Measurements from ENCODE around the gene C11orf21. TPM values are rescaled to one million over a fixed set of nuclear protein-coding genes. Genes with fewer than 3 reads are reported as not detected.

The C11orf21 gene
- total and polyA plus RNA-seq, 2 experiments from 2014 or later = 1.3 to 1.8 TPM

- Histone ChIP-seq H3K4me3 (no peak overlapping the region), H3K4me1 (ENCODE audit: low read depth) (peaks cover 49% of the 10 kb centered on the region)
- DNase-seq (ENCODE audit: low read depth in 1 of 2, low spot score in 1 of 2) = peak in 1 of 2 donors; percentile 96
These were observed 4.7 kb upstream of the C11orf21 start for GRCh38 chr11:2306452-2306823.

GRCh38 chr11:2305788-2306451 lies 4.2 kb upstream of the C11orf21 start:
- H3K36me3 ChIP-seq = no peaks in the 10 kb centered on the region
- no peaks in the 10 kb centered on the region for H3K27me3 ChIP-seq
- peaks cover 52% of the 10 kb centered on the region for H3K4me1 ChIP-seq (ENCODE audit: low read depth)
- TF ChIP-seq CTCF (IDR thresholded peaks at IDR 0.05; ENCODE audit: low read depth, low read length) = no peak
- H3K9me3 ChIP-seq (ENCODE audit: low read depth) = no peaks in the 10 kb centered on the region
- peak in 1 of 2 donors; percentile 77 for DNase-seq (ENCODE audit: low read depth in 1 of 2, low spot score in 1 of 2)
- no peak overlapping the region for H3K4me3 ChIP-seq
- peak overlapping the region; percentile 17 for H3K27ac ChIP-seq

More at GRCh38 chr11:2306452-2306823, 4.7 kb upstream of the C11orf21 start:
- TF ChIP-seq CTCF (IDR thresholded peaks at IDR 0.05; ENCODE audit: low read depth, low read length) = no peak
- H3K27ac ChIP-seq = peak overlapping the region; percentile 9
- no peaks in the 10 kb centered on the region for H3K27me3 ChIP-seq
- H3K36me3 ChIP-seq = no peaks in the 10 kb centered on the region
- H3K9me3 ChIP-seq (ENCODE audit: low read depth) = no peaks in the 10 kb centered on the region

- no peak overlapping the region for H3K4me3 ChIP-seq
- peak overlapping the region; percentile 91 for H3K27ac ChIP-seq
- H3K36me3 ChIP-seq = no peaks in the 10 kb centered on the region
- peak; percentile 90 for TF ChIP-seq CTCF (IDR thresholded peaks at IDR 0.05; ENCODE audit: low read depth, low read length)
- no peaks in the 10 kb centered on the region for H3K27me3 ChIP-seq
- H3K9me3 ChIP-seq (ENCODE audit: low read depth) = no peaks in the 10 kb centered on the region
- peak; percentile 81 to 87 for DNase-seq (ENCODE audit: low read depth in 1 of 2, low spot score in 1 of 2)
- H3K4me1 ChIP-seq (ENCODE audit: low read depth) = peaks cover 52% of the 10 kb centered on the region
These were observed 3.5 kb upstream of the C11orf21 start for GRCh38 chr11:2305140-2305778.

GRCh38 chr11:2304506-2305139 lies 2.9 kb upstream of the C11orf21 start:
- H3K9me3 ChIP-seq (ENCODE audit: low read depth) = no peaks in the 10 kb centered on the region
- H3K27me3 ChIP-seq = no peaks in the 10 kb centered on the region
- H3K36me3 ChIP-seq = no peaks in the 10 kb centered on the region
- no peak for TF ChIP-seq CTCF (IDR thresholded peaks at IDR 0.05; ENCODE audit: low read depth, low read length)
- H3K4me3 ChIP-seq = no peak overlapping the region
- DNase-seq (ENCODE audit: low read depth in 1 of 2, low spot score in 1 of 2) = no peak
- H3K27ac ChIP-seq = peak overlapping the region; percentile 91
- H3K4me1 ChIP-seq (ENCODE audit: low read depth) = peaks cover 52% of the 10 kb centered on the region

- H3K4me3 ChIP-seq = no peak overlapping the region
- H3K4me1 ChIP-seq (ENCODE audit: low read depth) = peaks cover 57% of the 10 kb centered on the region
- peak overlapping the region; percentile 91 for H3K27ac ChIP-seq
- no peaks in the 10 kb centered on the region for H3K36me3 ChIP-seq
- TF ChIP-seq CTCF (IDR thresholded peaks at IDR 0.05; ENCODE audit: low read depth, low read length) = no peak
- H3K9me3 ChIP-seq (ENCODE audit: low read depth) = no peaks in the 10 kb centered on the region
- H3K27me3 ChIP-seq = no peaks in the 10 kb centered on the region
- DNase-seq (ENCODE audit: low read depth in 1 of 2, low spot score in 1 of 2) = peak in 1 of 2 donors; percentile 79
These were observed 2.1 kb upstream of the C11orf21 start for GRCh38 chr11:2303627-2304505.
